Kidney capillary endothelial cell (primary cell): ENCODE data around the gene PRG2.
"Not testable (repeated sequence)": the region's sequence is repeated elsewhere in the genome, so short reads cannot be mapped to it uniquely, and the experiment has no call there.

Experiments used
- DNase-seq: peaks from one replicate; pipeline ENCODE4 v3.0.0-alpha.2; 2018; ENCODE audit warnings: low spot score

PRG2 gene

DNA sequence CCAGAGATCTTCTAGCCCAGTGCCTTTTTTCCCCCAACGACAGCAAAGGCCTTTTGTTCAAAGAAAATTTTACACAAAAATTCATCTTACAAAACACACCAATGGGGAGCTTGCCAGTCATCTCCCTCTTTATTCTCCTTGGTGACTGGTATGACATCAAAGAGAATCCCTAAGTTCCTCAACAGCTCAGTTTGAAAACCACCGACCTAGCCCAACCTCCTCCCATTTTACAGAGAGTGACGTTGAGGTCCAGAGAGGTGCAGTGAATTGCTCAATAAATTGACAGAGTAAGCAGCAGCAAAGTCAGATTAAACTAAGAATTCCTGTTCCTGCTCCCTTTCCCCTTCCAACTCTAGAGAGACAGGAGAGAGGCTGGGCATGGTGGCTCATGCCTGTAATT is 28.7 kb upstream of the PRG2 start:
- DNase-seq = no peak

DNA sequence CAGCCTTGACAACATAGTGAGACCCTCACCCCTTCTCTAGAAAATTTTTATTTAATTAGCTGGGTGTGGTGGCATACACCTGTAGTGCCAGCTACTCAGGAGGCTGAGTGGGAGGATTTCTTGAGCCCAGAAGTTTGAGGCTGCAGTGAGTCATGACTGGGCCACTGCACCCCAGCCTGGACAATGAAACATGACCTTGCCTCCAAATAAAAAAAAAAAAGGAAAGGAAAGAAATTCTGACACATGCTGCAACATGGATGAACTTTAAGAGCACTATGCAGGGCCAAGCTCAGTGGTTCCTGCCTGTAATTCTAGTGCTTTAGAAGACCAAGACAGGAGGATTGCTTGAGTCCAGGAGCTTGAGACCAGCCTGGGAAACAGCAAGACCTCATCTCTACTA is 27.7 kb upstream of the PRG2 start:
- no peak for DNase-seq

DNA sequence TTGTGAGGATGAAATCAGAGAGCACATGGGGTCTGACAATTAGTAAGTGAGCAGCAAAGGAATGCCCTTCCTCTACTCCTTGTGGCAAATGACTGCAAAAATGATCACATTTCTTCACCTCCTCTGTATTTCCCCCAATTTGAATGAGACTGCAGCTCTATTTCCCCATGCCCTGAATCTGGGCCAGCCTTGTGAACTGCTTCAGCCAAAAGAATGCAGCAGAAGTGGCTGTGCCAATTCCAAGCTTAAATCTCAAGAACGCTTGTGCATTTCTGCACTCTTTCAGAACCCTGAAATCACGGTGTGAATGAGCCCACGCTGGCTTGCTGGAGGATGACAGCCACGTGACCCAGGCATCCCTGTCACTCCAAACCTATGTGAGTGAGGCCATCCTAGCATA is 26.6 kb upstream of the PRG2 start:
- DNase-seq = no peak

DNA sequence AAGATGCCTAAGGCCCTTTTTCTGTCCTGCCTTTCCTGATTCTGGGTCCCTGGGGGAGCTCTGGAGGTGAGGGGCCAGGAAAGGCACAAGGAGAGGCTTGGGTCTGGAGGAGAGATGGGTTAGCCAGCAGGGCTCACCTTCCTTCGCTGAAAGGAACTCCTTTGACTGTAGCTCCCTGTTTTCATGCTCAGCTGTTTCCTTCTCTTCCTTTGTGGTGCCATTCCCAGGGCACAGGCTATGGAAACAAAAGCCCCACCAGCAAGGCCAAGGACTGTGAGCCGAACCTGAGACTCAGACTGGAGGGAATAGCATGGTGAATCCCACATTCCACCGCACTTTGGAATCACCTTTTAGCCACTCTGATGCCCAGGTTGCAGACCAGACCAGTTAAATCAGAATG is 26.0 kb upstream of the PRG2 start:
- DNase-seq = no peak

DNA sequence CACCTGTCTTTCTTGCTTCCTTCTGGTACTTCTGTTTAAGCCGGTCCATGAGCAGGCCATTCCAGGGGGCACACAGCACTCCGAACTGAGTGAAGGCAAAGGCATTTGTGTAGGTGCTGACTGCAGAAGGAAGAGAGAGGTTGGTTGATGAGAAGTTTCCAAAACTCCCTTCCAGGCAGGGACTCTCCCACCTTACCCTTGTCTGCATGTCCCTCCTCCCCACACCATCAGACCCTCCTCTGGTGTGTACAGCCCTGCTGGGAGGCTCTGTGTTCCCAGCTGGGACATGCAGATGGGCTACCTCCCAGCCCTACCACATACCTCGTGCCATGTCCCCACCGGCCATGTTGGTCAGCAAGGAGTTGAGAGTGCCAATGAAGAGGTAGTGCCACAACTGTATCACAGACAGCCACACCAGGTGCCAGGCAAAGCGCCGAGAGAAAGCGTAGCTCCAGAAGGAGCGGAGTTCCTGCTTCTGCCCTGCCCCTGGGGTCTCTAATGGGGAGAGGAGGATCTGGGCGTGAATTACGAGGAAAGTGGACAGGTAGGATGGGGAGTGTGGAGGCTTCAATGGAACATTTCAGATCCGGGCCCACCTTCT is 24.3 kb upstream of the PRG2 start:
- no peak for DNase-seq

DNA sequence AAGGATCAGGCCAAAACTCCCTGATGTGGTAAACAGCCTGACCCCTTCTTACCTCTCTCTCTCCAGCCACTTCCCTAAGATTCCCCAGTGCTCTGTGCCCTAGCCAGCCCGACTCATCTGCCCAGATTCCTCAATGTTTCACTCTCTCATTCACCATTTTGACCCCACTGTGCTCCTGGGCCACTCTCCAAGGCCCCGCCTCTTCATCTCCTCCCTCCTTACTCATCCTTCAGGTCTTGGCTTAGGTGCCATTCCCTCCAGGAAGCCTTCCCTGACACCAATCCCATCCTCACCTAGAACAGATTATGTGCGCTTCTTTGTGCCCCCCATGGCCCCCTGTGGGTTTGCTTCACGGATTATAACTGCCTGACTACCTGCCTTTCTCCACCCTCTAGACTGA is 23.2 kb upstream of the PRG2 start:
- DNase-seq = no peak

DNA sequence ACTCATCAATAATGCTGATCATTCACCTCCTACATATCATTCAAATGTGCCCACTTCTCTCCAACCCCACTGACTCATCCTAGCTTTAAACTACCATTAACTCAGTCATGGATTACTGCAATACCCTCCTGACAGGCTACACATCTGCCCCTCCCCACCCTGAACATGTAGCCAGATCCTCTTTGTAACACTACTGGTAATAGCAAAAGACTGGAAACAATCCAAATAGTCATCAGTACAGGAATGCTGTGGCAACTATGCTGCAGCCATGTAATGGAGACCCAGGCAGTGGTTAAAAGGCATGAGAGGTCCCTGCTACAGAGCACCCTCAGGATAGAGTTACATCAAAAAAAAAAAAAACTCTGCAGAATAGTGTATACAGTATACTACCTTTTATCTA is 19.8 kb upstream of the PRG2 start:
- no peak for DNase-seq

DNA sequence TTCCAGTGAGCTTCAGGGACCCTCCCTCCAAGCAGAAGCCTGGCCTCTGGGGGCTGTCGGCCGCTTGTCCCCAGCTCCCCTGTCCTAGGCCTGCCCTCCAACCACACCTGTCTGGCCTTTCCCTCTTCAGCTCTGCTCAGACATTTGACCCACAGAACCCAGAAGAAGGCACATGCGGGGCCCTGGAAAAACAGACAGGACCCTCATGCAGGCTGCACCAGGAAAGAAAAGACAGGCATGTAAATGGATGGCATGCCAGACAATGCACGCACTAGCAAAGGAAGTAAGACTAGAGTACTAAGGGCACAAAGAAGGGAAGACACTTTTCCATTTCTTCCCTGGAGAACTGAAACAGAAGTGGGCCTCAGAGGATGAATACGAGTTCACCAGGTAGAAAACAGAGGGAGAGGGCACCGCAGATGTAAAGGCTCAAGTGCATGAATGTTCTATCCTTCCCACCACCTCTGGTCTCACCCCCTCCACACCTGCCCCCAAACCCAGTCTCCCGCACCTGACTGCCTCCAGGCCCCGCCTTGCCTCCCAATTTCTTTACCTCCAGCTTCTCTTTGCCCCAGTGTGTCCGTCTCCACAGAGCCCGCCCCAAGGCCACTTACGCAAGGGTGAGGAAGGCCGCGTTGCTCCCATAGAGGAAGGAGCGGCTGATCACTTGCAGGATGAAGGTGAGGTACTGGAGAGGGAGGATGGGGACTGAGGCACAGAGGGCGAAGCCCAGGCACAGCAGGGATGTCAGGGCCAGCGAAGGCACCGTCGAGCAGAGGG is 19.1 kb upstream of the PRG2 start:
- DNase-seq = no peak

DNA sequence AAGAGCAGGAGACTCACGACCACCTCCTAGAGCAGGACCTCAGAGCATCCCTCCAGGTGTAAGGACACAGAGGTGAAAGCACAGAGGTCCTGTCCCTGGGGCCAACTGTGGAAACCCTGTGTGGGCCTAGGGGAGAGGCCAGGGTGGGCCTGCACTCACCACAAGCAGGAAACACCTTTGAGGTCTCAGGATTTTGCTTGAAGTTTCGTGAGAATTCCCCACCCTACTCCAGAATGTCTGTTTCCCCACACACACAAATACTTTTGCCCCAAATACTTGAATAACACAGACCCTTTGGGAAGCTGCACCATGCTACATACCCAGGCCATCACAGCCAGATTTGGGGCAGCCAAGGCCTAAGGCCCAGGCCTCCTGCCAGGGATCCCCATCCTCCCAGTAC is 18.3 kb upstream of the PRG2 start:
- DNase-seq = no peak

DNA sequence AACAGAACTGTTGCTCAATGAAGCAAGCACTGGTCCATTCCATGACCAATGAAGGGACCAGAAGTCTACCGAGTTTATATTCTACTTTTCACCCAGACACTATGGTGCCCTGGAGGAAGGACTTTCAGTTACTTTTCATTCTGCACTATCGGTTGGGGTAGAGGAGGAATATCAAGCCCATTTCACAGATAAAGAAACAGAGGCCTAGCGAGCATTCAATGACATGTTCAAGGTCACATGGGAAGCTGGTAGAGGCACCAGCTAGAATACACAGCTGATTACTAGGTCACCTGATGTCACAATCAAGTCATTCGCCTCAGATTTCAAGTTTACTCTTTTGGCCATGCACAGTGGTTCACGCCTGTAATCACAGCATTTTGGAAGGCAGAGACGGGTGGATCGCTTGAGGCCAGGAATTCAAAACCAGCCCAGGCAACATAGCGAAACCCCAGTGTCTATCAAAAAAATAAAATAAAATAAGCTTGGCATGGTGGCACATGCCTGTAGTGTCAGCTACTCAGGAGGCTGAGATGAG is 17.6 kb upstream of the PRG2 start:
- DNase-seq = no peak

DNA sequence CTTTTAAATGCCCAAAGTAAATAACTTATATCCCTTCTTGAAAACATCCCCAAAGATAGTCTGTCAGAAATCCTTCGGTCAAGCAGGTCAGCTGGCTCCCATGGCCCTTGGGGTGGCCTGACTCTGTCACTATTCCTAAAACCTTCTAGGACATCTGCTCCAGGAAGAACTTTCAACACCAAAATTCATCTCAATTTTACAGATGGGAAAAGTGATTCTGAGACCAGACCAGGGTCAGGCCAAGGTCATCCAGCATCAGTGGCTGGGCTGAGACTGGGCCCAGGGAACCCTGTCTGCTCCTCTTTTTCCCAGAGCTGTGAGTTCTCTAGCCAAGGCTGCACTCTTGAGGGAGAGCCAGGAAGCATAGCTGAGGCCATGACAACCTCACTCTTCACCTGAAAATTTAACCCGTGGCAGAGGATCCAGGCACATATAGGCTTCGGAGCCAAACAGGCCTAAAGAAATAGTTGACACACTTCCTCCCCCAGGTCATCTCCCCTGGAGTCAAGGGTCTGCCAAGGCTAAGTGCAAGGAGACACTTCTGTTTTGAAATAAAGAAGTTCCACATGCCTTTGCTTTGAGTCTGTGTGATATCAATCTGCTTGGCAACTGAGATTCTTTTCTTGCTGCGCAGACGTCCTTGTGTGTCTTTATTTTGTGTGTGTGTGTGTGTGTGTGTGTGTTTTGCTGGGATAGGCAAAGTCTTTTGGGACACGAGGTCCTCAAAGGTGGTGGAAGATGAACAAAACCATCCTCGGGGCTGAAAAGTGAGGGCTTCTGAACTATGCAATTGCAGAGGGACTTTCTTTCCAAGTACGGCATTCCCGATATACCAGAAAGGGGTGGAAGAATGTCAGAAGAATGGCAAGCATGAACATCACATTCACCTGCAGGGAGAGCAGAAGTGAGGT is 16.8 kb upstream of the PRG2 start:
- no peak for DNase-seq

DNA sequence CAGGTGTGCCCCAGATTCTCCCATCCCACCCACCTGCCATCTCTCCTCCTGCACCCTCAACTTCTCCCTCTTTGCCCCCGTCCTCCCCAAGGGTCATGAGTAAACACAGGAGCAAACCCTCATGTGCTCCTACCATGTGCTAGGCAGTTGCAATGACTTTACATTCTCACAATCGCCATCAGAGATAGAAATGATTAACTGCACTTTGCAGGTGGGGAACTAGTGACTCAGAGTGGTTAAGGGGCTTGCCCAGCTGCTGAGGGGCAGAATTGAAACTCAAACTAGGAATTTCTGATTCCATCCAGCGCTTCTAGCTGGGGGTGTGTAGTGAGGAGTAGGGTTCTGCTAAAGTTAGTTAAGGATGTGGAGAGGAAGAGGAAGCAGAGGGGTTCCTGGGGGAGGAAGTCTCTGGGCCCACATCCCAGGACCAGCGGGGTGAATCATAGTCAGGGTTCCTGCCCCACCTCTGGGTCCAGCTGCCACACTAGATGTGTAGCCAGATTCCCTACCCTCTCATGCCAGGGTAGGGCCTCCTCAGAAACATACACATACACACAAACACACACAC is 16.0 kb upstream of the PRG2 start:
- DNase-seq = peak; percentile 76

DNA sequence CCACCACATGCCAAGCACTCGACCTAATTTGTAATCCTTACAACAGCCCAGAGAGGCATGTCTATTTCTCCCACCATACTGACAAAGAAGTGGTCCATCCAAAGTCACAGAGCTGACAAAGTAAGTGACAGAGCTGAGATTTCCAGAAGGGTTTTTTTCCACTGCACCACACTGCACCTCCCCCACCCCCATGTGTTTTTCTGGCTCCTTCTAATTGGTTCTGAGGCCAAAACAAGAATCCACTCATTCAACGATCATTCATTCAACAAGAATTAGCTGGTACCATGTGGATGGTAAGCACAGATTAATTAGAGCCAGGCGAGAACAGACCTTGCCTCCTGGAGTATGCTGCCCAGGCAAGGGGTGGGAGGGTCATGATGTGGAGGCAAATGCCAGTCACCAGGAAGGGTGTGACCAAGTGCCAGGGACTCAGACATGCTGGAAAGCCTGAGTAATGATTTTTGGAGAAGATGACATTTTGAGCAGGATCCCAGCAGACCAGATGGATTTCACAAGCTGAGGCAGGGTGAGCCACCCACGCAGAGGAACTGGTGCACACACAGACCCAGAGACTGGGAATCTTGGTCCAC is 14.9 kb upstream of the PRG2 start:
- DNase-seq = no peak

DNA sequence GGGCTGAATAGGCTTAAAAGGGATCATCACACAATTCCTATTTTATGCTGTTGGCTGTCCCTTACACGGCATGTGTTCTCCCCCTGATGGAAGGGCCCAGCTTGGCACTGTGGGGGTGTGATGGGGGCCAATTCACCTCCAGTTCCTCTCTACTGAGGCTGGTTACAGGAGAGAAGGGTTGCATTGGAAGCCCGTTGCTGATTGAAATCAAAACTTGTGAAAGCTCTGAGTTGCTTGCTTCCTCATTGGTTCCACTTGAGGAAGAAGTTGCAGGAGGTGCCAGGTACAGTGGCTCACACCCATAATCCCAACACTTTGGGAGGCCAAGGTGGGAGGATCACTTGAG is 13.3 kb upstream of the PRG2 start:
- DNase-seq = no peak

DNA sequence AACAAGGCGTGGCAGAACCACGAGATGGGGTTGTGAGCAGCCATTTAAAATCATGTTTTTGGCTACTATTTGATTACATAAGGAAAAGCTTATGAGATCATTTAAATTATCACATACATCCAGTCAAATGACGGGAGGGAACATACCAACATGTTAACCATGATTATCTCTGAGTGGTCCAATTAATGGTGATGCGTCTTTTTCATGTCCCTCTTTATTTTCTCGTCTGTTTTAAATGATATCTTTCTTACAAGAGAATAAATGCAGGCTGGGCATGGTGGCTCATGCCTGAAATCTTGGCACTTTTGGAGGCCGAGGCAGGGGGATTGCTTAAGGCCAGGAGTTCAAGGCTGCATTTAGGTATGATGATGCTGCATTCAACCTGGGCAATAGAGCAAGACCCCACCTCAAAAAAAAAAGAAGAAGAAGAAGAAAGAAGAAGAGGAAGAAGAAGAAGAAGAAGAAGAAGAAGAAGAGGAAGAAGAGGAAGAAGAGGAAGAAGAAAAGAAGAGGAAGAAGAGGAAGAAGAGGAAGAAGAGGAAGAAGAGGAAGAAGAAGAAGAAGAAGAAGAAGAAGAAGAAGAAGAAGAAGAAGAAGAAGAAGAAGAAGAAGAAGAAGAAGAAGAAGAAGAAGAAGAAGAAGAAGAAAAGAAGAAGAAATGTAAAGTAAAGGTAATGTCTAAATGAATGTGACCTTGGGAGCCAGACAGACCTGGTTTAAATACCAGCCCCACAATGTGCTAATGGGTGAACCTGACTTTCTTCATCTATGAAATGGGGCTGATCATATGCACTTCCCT is 12.8 kb upstream of the PRG2 start:
- DNase-seq = not testable (repeated sequence)

DNA sequence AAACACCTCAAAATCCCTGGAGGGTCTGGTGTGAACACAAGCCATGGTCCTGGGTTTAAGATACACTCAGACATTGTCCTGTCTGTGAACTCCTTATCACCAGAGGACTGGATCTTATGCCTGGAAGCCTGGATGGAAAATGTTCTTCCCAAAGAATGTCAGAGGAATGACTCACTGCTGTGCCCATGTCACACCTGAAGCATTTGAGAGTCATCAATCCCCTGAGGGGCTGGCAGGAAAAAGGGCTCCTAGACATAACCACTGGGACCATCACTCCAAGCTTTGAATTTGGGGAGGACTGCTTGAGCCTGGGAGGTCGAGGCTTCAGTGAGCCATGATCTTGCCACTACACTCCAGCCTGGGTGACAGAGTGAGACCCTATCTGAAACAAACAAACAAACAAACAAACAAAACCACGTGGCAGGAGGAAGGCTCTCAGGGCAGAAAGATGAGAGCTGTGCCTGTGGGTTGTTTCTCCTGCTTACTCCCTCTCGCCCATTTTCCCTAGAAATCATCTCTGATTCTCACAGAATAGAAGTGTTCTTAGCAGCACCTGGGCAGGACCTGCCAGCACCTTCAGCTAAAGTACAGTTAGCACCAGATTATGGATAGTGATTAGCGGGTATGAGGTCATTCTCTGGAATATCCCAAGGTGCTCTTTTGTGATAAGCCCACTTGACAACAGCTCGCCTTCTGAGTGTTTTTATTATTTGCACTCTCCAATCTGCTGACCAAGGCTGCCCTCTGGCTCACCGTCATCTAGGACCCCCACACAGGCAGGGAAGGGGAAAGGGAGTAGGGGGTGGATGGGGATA is 11.9 kb upstream of the PRG2 start:
- peak; percentile 46 for DNase-seq

DNA sequence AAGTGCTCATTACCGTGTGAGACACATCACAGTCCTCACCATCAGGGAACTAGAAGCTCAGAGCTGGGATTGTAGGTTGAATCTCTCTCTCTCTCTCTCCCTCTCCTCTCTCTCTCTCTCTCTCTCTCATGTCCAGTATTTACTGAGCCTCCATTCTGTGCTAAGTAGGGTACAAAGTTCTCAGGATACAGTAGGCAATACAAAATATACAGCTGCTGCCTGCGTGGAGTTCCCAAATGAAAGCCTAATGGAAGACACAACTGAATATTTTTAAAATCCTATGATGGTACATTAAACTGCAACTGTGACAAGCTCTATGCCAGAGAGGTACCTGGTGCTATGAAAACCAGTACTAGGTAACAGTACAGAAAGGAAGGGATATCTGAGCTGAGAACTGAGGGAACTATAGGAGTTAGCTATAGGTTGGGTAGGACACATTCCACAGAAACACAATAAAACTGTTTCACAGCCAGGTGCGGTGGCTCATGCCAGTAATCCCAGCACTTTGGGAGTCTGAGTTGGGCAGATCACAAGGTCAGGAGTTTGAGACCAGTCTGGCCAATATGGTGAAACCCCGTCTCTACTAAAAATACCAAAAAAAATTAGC is 9.6 kb upstream of the PRG2 start:
- no peak for DNase-seq

DNA sequence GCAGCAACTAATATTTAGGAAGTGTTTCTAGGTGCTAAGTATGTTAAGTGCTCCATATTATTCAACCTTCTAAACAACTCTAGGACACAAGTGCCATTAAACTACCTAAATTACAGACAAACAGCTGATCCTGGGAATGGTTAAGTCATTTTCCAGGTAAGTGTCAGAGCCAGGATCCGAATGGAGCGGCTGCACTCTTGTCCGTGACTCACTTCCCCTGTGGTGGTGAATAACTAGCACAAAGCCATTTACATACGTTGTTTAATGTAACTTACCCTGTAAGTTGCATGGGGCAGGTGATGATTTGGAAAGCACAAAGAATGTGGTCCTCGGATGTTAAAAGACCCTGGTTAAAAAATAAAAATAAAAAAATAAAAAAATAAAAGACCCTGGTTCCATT is 8.8 kb upstream of the PRG2 start:
- peak; percentile 58 for DNase-seq

DNA sequence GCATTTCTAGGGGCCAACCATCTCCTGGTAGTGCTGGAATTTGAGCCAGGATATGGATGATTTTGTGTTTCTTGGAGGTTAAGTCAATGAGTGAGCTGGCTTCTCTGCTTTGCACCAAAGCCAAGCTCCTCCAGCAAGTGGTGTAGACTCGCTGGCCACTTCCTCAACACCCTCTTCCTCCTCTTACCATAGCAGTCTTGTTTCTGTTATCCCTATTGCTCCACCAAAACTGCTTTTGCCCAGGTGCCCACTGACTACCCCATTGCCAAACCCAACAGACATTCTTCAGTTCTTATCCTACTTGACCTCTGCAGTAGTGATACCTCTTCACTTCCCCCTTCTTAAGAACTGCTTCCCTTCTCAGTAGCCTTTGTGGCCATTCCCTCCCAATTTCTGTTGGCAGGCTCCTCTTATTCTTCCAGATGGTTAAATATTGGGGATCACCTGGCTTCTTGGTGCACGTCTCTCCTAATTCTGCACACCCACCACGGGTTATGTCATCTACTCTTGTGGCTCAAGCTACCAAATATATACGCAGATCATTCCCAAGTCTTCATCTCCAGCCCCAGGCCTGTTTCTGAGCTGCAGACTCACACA is 7.0 kb upstream of the PRG2 start:
- DNase-seq = no peak

DNA sequence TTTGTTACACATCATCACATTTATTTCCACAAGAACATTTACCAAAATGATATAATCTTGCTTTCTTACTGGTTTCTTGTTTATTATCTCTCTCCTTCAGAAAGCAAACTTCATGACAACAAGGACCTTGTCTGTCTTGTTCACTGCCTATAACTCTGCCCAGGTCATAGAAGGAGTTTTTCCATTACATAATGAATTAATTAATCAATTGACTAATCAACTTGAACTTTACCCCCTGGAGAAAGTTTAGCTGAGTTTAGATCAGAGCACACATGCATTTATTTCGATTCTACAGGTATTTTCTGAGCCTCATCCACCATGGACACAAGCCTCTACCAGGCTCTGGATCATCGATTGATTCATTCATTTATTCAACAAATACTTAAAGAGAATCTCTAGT is 6.3 kb upstream of the PRG2 start:
- DNase-seq = no peak
